IPS-NIHi7 (cell line): ENCODE results near the gene GRIP1.
"Not testable (repeated sequence)": the region's sequence is repeated elsewhere in the genome, so short reads cannot be mapped to it uniquely, and the experiment has no call there.

ENCODE experiments used
- DNase-seq: peaks from one replicate; pipeline ENCODE4 v3.0.0; 2012; ENCODE audit warnings: mixed read lengths; ENCODE audit errors: extremely low spot score

GRIP1 gene

GRCh38 chr12:66516561-66516960, 162.3 kb downstream of the GRIP1 start:
- DNase-seq = no peak

DNA sequence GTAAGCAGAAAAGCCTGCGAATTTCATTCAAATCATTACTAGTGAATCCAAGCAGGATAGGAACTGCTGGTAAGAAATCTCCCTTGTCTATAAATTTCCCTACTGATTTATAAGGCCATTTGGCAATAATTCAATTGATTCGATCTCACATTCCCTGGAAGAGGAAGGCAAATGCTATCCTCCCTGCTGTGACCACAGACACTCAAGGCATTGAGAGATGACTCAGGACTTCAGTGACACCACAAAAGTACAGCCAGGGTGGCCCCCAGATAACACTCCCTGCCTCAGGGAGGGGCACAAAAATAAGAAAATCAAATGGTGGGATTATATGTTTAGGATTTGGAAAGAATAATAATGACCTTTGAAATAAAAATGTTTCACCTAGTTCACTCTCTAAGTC, 162.7 kb downstream of the GRIP1 start:
- DNase-seq = peak; percentile 46

DNA sequence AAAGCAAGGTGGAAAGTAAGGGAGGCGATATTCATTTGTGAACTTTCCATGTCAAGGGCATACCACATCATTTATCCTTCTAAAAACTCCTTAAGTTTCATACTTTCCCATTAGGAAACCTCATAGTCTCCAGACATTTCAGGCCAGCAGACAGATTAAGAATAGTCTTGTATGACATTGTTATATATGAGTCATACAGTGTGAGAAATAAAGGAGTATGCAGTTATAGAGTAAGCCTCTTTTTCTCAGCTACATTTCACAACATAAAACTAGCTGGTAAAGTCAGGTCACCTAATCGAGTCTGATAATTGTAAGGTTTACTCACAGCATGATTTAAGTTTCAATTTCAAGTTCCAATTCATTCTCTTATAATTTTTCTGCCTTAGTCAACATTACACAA, 164.3 kb downstream of the GRIP1 start:
- no peak for DNase-seq

DNA sequence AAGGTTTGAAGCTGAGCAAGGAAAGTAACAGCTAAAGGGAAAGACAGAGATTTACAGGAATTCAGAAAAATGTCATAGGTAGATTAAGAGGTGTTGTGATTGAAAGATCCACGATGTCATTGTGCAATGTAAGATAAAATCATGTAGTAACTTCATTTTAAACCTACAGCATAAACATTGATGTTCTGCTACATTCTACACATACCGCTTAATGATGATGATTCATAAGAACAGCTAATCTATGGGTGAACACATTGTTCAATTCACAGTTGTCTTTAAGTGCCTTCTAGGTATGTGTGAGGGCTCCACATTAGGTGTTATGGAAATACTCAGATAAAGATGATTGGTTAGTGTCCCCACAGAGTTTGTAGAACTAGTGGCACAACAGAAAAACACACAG, 170.9 kb downstream of the GRIP1 start:
- DNase-seq = no peak

GRCh38 chr12:66503746-66504145, 175.1 kb downstream of the GRIP1 start:
- no peak for DNase-seq

- no peak for DNase-seq
Measured at GRCh38 chr12:66502911-66503310, 176.0 kb downstream of the GRIP1 start.

DNA sequence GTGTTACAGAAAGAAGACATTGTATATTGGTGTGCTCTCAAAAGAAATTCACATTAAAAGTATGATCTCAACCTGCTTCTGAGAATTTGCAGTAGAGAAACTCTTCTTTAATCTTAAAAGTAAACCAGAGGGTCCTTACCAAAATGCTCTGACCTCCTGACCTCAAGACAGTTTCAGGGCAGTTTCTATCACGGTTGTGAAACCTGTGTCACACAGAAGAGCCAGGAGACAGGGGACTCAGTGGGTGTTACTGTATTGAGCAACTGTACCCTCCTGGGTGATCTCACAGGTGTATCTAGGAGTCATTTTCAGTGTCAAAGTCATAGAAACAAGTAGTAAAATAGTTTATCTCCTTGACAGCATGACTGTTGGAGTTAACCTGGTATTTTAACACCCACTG, 178.0 kb downstream of the GRIP1 start:
- DNase-seq = no peak

DNA sequence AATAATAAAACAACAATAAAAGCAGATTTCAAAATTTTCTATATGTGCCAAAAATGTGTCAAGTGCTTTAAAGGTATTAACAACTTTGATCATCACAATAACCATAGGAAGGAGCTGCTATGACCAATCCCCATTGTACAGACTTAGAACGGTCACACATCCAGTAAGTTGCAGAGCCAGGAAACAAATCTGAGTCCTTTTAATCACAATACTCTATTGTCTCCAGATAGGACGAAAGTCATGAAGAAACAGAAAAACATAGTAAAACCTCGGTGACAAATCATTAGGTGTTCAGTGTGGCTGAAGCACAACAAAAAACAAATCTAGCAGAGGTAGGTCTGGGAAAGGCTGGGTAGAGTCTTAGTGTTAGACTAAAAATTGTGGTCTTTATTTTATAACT, 178.8 kb downstream of the GRIP1 start:
- DNase-seq = no peak

GRCh38 chr12:66499000-66499399, 179.9 kb downstream of the GRIP1 start:
- DNase-seq = no peak

DNA sequence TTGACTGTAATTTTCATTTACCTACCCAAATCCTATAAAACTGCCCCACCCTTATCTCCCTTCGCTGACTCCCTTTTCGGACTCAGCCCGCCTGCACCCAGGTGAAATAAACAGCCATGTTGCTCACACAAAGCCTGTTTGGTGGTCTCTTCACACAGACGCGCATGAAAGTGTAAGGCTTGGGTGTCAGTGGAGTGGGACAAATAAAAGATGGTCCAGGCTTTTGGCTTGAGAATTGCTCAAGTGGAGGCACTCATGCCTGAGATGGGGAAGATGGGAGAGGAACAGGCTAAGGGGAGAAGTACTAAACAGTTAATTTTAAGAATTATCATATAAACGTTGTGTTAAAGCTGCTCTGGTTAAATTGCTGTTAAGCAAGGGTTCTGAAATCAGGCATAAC, 180.8 kb downstream of the GRIP1 start:
- not testable (repeated sequence) for DNase-seq

DNA sequence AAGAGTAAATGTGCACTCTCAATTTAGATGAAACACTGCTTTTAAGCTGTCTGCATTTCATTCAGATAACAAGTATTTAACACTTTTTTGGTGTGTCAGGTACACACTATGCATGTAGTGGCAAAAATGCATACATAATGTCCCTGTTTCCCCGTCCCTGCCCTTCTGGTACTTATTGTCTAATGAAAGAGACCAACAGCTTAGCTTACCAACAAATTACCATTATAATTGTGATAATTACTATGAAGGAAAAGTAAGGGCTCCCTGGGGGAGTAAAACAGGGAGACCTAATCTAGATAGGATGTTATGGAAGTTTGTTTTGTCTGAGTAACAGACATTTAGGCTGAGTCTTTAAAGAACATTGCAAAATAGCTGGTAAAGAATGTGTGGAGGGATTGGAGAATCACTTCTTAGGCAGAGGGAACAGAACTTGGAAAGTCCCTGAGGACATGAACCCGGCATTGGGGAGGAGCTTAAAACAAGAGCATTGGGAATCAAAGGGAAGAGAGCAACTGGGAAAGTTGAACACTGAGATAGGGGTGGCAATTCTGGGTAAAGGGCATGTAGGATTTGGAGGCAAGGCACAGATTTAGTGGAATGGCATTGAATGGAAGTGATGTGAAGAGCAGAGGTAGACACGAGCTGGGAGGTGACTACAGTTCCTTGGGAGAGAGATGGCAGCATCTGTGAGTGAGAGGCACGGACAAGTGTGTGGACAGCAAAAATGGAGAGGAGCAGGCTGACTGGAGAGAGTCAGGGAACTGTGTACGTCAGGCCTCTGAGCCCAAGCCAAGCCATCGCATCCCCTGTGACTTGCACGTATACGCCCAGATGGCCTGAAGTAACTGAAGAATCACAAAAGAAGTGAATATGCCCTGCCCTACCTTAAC, 181.6 kb downstream of the GRIP1 start:
- DNase-seq = peak; percentile 33

- DNase-seq = no peak
Measured at GRCh38 chr12:66496595-66496994, 182.3 kb downstream of the GRIP1 start.

DNA sequence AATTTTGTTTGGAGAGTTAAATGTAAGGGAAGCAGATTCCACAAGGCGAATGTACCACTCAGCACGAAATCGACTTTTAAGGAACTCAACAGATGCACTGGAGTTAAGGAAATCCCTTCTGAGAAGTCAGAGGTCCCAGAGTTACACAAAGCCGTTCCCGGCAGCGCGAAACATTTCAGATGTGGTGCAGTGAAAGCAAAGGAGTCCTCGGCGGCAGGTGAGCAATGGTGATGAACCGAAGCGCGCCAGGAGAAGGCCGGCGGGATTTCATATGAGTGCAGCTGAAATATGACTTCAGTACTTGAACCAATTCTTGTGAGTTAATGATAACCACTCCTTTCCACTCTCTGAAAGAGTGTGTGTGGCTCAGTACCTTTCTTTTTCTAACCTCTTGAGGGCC, 183.2 kb downstream of the GRIP1 start:
- no peak for DNase-seq

DNA sequence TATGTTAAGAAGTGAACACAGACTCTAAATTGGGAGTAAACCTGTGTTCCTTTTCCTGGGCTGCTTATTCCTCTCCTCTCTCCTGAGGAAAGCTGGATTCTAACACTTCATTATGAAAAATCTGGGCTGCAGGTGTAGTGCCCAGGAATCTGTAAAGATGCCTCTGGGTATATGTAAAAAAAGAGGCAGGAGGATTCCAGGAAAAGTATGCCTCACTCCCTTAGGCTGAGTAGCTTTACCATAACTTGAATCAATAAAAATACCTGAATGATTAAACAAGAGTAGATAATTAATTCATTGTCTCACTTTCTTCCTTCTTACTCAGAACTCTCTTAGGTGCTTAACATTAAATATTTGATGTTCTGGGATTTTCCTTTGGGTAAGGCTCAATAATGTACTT, 185.1 kb downstream of the GRIP1 start:
- DNase-seq = no peak

- DNase-seq = no peak
Measured at GRCh38 chr12:66491853-66492252, 187.0 kb downstream of the GRIP1 start.

DNA sequence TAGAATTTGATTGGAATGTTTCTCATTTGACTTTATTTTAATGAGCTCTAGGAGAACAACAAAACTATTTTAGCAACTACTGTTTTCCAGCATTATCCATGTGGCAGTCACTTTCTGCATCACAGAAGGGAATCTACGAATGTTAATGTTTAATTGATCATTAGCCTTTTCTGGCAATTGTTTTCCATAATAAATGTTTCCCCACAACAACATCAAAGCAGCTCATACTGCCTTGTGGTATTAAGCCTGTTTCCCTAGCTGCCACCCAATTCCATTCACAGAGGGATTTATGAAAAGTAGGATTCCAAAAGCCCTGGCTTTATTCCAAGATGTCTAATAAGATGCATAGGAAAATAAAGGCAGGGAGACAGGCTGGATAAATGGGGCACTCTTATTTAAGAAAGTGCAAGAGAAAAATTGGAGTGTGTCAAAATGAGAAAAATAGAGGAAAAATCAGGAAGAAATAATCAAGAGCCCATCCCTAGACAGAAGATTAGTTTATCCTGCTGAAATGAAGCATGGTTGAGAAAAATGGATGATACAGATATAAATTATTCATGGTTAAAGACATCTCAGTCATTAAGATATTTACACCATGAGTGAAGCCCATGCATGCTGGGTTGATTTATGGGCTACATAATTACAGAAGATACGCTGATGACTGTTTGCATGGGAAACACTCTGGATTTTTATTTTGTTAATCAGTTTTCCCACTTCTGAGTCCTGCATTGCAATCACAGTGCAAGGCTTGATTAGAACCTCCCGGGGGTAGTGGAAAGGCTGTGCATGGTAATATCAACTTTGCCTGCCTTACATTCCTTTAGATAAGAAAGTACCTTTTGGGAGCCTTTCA, 196.3 kb downstream of the GRIP1 start:
- DNase-seq = no peak

GRCh38 chr12:66467932-66468331, 210.9 kb downstream of the GRIP1 start:
- DNase-seq = no peak

DNA sequence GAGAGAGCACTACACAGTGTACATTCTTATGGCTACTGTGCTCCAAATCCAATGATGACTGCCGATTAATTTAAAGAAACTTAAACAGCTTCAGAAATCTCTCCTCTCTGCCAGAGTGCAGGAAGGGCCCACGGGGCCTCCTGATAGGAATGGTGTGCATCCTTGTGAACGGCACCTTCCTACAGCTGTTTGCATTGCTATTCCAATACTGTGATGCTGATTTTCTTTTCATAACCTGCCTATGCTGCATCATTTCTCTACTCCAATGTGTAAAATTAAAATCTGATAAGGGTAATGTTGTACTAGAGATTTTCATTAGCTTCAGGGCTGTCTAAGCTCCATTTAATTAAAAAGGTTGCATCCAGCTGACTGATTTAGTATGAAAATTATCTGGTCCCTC, 217.5 kb downstream of the GRIP1 start:
- no peak for DNase-seq

DNA sequence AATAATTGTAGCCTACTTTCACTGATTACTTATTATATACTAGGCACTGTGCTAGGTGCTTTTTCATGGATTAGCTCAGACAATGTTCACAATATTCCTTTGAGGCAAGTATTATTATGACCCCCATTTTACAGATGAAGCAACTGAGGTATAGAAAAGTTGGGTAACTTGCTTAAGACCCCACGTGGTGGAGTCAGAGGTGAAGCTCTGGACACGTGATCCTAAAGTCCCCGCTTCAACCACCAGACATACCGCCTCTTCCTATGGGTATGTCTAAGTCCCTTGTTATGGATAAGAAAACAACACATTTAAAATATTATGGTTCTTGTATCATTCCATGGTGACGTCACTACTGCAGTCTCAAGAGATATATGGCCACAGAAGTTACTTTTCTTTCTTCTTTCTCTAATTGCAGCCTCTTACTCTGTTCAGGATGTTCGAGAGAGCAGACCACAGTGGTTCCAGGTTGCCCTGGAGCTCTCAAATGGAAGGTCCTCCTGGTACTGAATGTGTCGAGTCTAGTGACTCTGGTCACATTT, 218.9 kb downstream of the GRIP1 start:
- DNase-seq = no peak

- DNase-seq = no peak
Measured at GRCh38 chr12:66456612-66457011, 222.3 kb downstream of the GRIP1 start.

DNA sequence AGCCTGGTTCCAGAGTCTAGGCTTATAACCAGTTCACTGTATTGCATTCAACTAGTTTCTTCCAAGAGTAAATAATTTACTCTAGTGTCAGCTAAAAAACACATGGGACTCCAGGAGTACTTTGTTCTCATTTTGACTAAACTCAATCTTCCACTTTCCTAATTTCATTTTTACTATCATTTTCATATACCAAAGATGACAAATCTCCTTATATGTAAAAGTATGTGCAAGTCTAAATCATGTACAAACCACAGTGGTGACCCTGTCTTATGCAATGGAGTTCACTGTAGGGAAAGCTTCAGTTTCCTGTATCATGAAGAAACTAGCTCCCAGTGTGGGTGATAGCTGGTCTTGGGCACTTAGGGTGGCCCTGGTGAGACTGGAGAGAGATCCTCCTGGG, 225.0 kb downstream of the GRIP1 start:
- no peak for DNase-seq

GRCh38 chr12:66453120-66453519, 225.8 kb downstream of the GRIP1 start:
- DNase-seq = no peak

DNA sequence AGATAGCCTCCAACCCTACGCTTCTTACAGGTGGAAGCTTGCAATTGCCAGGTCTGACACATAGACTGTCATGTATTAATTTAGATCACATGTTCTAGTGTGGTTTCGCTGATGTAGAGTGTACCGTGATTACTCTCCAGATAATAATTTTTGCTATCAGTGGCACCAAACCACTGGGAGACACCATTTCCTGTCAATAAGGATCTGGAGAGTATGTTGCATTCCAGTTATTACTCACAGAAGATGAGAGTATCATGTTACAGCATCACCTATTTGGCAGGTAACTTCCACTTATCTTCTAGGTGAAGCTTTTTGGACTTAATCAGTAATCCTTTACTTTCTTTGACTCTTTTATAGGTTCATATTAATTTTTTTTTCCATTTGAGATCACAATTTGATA, 229.3 kb downstream of the GRIP1 start:
- no peak for DNase-seq
